IMR-90 (cell line): ENCODE results near the gene ADISSP. TPM values are rescaled to one million over a fixed set of nuclear protein-coding genes. Genes with fewer than 3 reads are reported as not detected.
A peak's percentile ranks its signal among the peaks of the same experiment; 100 is the strongest.

ENCODE experiments used
- ATAC-seq: fragments of 200-7000 bp; cut with Tn5 transposase; 2 replicates; pipeline ENCODE4 v1.9.1; 2020; ENCODE audit warnings: low read depth, mild to moderate bottlenecking, moderate library complexity
- BruUV-seq: library from RNA; stranded (reverse); fragments of 400-500 nt; replicated peaks from 2 replicates; lab custom pipeline; 2021; lab: Mats Ljungman, UMichigan
- CTCF ChIA-PET: fragments of 300-600 bp; formaldehyde crosslinking; extraction: SDS; loops from one replicate; lab custom pipeline; 2021; ENCODE audit warnings: antibody characterized with exemption; lab: Yijun Ruan, JAX
- POLR2A ChIA-PET: fragments of 300-600 bp; sonication (Branson Sonifier 250); formaldehyde crosslinking; loops from one replicate; lab custom pipeline; 2022; ENCODE audit warnings: antibody characterized with exemption; ENCODE audit not compliant: unreplicated experiment; lab: Charles Lee
- DNase-seq: peaks from one replicate; pipeline ENCODE4 v3.0.0; 2013
- H2AFZ ChIP-seq: replicated peaks from 2 replicates; pipeline ENCODE3; 2013; ENCODE audit warnings: low read length, mild to moderate bottlenecking; ENCODE audit not compliant: poor library complexity
- H2AK5ac ChIP-seq: 2 replicates; pipeline ENCODE4 v1.6.1; 2013; ENCODE audit warnings: low read depth, low read length, inconsistent platforms
- H2AK9ac ChIP-seq: replicated peaks from 2 replicates; pipeline ENCODE3; 2013; ENCODE audit warnings: mild to moderate bottlenecking, low read depth, low read length, moderate library complexity; ENCODE audit not compliant: poor library complexity
- H2BK120ac ChIP-seq: 2 replicates; pipeline ENCODE4 v1.6.1; 2013; ENCODE audit warnings: low read depth, low read length, inconsistent platforms
- H2BK15ac ChIP-seq: 3 replicates; pipeline ENCODE4 v1.6.1; 2013; ENCODE audit warnings: low read depth, low read length, inconsistent platforms
- H2BK20ac ChIP-seq: 2 replicates; pipeline ENCODE4 v1.6.1; 2013; ENCODE audit warnings: low read depth, mild to moderate bottlenecking, inconsistent platforms, low read length, moderate library complexity
- H2BK5ac ChIP-seq: 2 replicates; pipeline ENCODE4 v1.6.1; 2013; ENCODE audit warnings: mild to moderate bottlenecking, low read depth, low read length, inconsistent platforms; ENCODE audit not compliant: poor library complexity, severe bottlenecking
- H3K14ac ChIP-seq: replicated peaks from 2 replicates; pipeline ENCODE4 v1.6.1; 2013; ENCODE audit warnings: low read depth, low read length, inconsistent platforms
- H3K18ac ChIP-seq: 2 replicates; pipeline ENCODE4 v1.6.1; 2013; ENCODE audit warnings: low read depth, low read length, control low read depth
- H3K23ac ChIP-seq: 2 replicates; pipeline ENCODE4 v1.6.1; 2013; ENCODE audit warnings: low read depth, low read length, inconsistent platforms
- H3K27ac ChIP-seq: 2 replicates; pipeline ENCODE4 v1.5.1; 2013; ENCODE audit warnings: mild to moderate bottlenecking, control low read depth, low read length; ENCODE audit not compliant: insufficient read depth
- H3K27me3 ChIP-seq: 2 replicates; pipeline ENCODE4 v1.6.1; 2013; ENCODE audit warnings: low read length; ENCODE audit not compliant: control insufficient read depth, insufficient read depth
- H3K36me3 ChIP-seq: 2 replicates; pipeline ENCODE4 v1.6.1; 2013; ENCODE audit warnings: low read length, mixed read lengths; ENCODE audit not compliant: control insufficient read depth, insufficient read depth
- H3K4ac ChIP-seq: 2 replicates; pipeline ENCODE4 v1.6.1; 2013; ENCODE audit warnings: low read depth, low read length, inconsistent platforms
- H3K4me1 ChIP-seq: 2 replicates; pipeline ENCODE4 v1.6.1; 2013; ENCODE audit warnings: low read length, mixed read lengths; ENCODE audit not compliant: control insufficient read depth, insufficient read depth
- H3K4me2 ChIP-seq: 2 replicates; pipeline ENCODE4 v1.6.1; 2013; ENCODE audit warnings: low read depth, mild to moderate bottlenecking, control low read depth, low read length, moderate library complexity
- H3K4me3 ChIP-seq: 2 replicates; pipeline ENCODE4 v1.5.1; 2013; ENCODE audit warnings: low read depth, mild to moderate bottlenecking, control low read depth, low read length, moderate library complexity; ENCODE audit not compliant: insufficient read depth
- H3K56ac ChIP-seq: 2 replicates; pipeline ENCODE4 v1.6.1; 2013; ENCODE audit warnings: low read length, inconsistent platforms; ENCODE audit not compliant: insufficient read depth; ENCODE audit errors: extremely low read depth
- H3K79me1 ChIP-seq, 2 experiments: 2 replicates each; pipeline ENCODE4 v1.6.1; 2013; ENCODE audit warnings: low read length in 2 of 2, inconsistent platforms in 1 of 2, low read depth in 1 of 2
- H3K9ac ChIP-seq: 2 replicates; pipeline ENCODE4 v1.6.1; 2013; ENCODE audit warnings: low read depth, low read length, control low read depth
- H3K9me1 ChIP-seq: 2 replicates; pipeline ENCODE4 v1.6.1; 2013; ENCODE audit warnings: low read length, inconsistent platforms; ENCODE audit not compliant: insufficient read depth
- H3K9me3 ChIP-seq: 2 replicates; pipeline ENCODE4 v1.6.1; 2013; ENCODE audit warnings: low read length; ENCODE audit not compliant: control insufficient read depth, insufficient read depth
- H4K20me1 ChIP-seq: 2 replicates; pipeline ENCODE4 v1.6.1; 2013; ENCODE audit warnings: low read length, inconsistent platforms; ENCODE audit not compliant: insufficient read depth
- H4K5ac ChIP-seq: 2 replicates; pipeline ENCODE4 v1.6.1; 2013; ENCODE audit warnings: mild to moderate bottlenecking, low read depth, low read length, control low read depth
- H4K8ac ChIP-seq, 2 experiments: 2 replicates each; pipeline ENCODE4 v1.6.1; 2013; ENCODE audit warnings: low read depth in 2 of 2, low read length in 2 of 2, control low read depth in 1 of 2, inconsistent platforms in 1 of 2
- H4K91ac ChIP-seq: 2 replicates; pipeline ENCODE4 v1.6.1; 2013; ENCODE audit warnings: low read depth, low read length, inconsistent platforms; ENCODE audit not compliant: insufficient read depth
- BHLHE40 ChIP-seq: fragments of 150-350 bp; IDR thresholded peaks from 2 replicates; pipeline ENCODE4 v1.6.1; 2016; ENCODE audit warnings: mild to moderate bottlenecking, low read depth, low read length
- CEBPB ChIP-seq: IDR thresholded peaks from 2 replicates; pipeline ENCODE4 v1.6.1; 2012; ENCODE audit warnings: low read depth, low read length, improper control_type of control experiment
- CHD1 ChIP-seq: IDR thresholded peaks from 2 replicates; pipeline ENCODE4 v1.6.1; 2012; ENCODE audit warnings: low read depth, low read length, improper control_type of control experiment
- CTCF ChIP-seq: conservative IDR thresholded peaks from 2 replicates; pipeline ENCODE4 v1.5.1; 2012; ENCODE audit warnings: mild to moderate bottlenecking, low read depth, low read length, improper control_type of control experiment
- ELK1 ChIP-seq: fragments of 150-350 bp; IDR thresholded peaks from 2 replicates; pipeline ENCODE4 v1.6.1; 2016; ENCODE audit warnings: low read depth, mild to moderate bottlenecking, low read length, moderate library complexity, borderline replicate concordance
- FOS ChIP-seq: fragments of 150-350 bp; IDR thresholded peaks from 2 replicates; pipeline ENCODE4 v1.6.1; 2016; ENCODE audit warnings: low read depth, low read length
- MAFK ChIP-seq: IDR thresholded peaks from 2 replicates; pipeline ENCODE4 v1.6.1; 2012; ENCODE audit warnings: low read depth, low read length, improper control_type of control experiment
- MAZ ChIP-seq: IDR thresholded peaks from 2 replicates; pipeline ENCODE4 v1.6.1; 2012; ENCODE audit warnings: low read depth, mild to moderate bottlenecking, low read length, improper control_type of control experiment, moderate library complexity, borderline replicate concordance
- MXI1 ChIP-seq: IDR thresholded peaks from 2 replicates; pipeline ENCODE4 v1.6.1; 2012; ENCODE audit warnings: low read depth, mild to moderate bottlenecking, low read length, moderate library complexity, borderline replicate concordance
- NFE2L2 ChIP-seq: fragments of 150-350 bp; IDR thresholded peaks from 2 replicates; pipeline ENCODE4 v1.6.1; 2016; ENCODE audit warnings: low read depth, mild to moderate bottlenecking, low read length
- POLR2A ChIP-seq: IDR thresholded peaks from 2 replicates; pipeline ENCODE4 v1.6.1; 2012; ENCODE audit warnings: mild to moderate bottlenecking, low read depth, low read length
- RAD21 ChIP-seq: IDR thresholded peaks from 2 replicates; pipeline ENCODE4 v1.6.1; 2012; ENCODE audit warnings: low read length, improper control_type of control experiment
- RCOR1 ChIP-seq: IDR thresholded peaks from 2 replicates; pipeline ENCODE4 v1.6.1; 2012; ENCODE audit warnings: mild to moderate bottlenecking, low read length, improper control_type of control experiment; ENCODE audit not compliant: insufficient replicate concordance
- RFX5 ChIP-seq: IDR thresholded peaks from 2 replicates; pipeline ENCODE4 v1.8.0; 2012; ENCODE audit warnings: low read depth, mild to moderate bottlenecking, low read length, moderate library complexity
- SMC3 ChIP-seq: fragments of 150-350 bp; IDR thresholded peaks from 2 replicates; pipeline ENCODE4 v1.6.1; 2016; ENCODE audit warnings: low read depth, mild to moderate bottlenecking, antibody characterized with exemption, low read length, moderate library complexity
- USF2 ChIP-seq: fragments of 150-350 bp; IDR thresholded peaks from 2 replicates; pipeline ENCODE4 v1.6.1; 2017; ENCODE audit warnings: mild to moderate bottlenecking, antibody characterized with exemption, low read length, low read depth
- WGBS, 2 experiments: methylation state at CpG; one replicate each; pipeline versions ENCODE4 v1.1.5 to v1.1.7; 2013; ENCODE audit warnings: missing lambda C conversion rate in 2 of 2; ENCODE audit not compliant: insufficient read length in 1 of 2; ENCODE audit errors: extremely low coverage in 2 of 2; 5-methylcytosine and 5-hydroxymethylcytosine counted together
- dilution Hi-C: fragments of 300-500 bp; cut with HindIII; formaldehyde crosslinking; loops from one replicate; pipeline ENCODE4 v1.14.3; 2018; ENCODE audit warnings: low sequenced_read_pairs; ENCODE audit not compliant: unreplicated experiment
- in situ Hi-C: fragments of 300-500 bp; cut with MboI; formaldehyde crosslinking; loops from 3 replicates; pipeline ENCODE4 v1.14.3; 2019; ENCODE audit warnings: low sequenced_read_pairs, inconsistent platforms, mixed read lengths
- intact Hi-C: fragments of 100-400 bp; cut with micrococcal nuclease; formaldehyde crosslinking; loops from 2 replicates; pipeline ENCODE4 v1.10.0; 2022
- polyA plus RNA-seq, 3 experiments: library from polyadenylated mRNA; depleted of rRNA; stranded (reverse); fragments of >200 nt; gene quantifications; 2 replicates each; pipeline ENCODE4 v1.2.3, GENCODE V29; 2012; ENCODE audit warnings: low replicate concordance in 1 of 3
- total RNA-seq: library from RNA; depleted of rRNA; stranded (reverse); fragments of >200 nt; gene quantifications from 2 replicates; pipeline ENCODE4 v1.2.3, GENCODE V29; 2012

ADISSP gene
- total and polyA plus RNA-seq, 2 of the 4 experiments (the other 2 are of a cell fraction): 31.9 to 58.2 TPM

- Histone ChIP-seq H3K27me3 (no peaks in the 10 kb centered on the region), H4K20me1 (no peaks in the 10 kb centered on the region), H2BK5ac (no peak overlapping the region), H3K4me1 (peaks cover 31% of the 10 kb centered on the region), H2BK20ac (no peak overlapping the region), H3K9me3 (no peaks in the 10 kb centered on the region), H3K4ac (no peak overlapping the region), H3K27ac (no peak overlapping the region), H3K9ac (no peak overlapping the region), H3K18ac (no peak overlapping the region), H2BK120ac (no peak overlapping the region), H2AFZ (no peak overlapping the region), H2AK5ac (no peak overlapping the region), H3K23ac (no peak overlapping the region), H4K8ac (no peak overlapping the region), H3K4me2 (no peak overlapping the region), H3K79me1 (peaks cover 43 to 91% of the 10 kb centered on the region in 2 experiments), H3K9me1 (peaks cover 33% of the 10 kb centered on the region), H3K14ac (no peak overlapping the region), H4K5ac (no peak overlapping the region), H2AK9ac (peak overlapping the region; percentile 48), H3K36me3 (peaks cover 68% of the 10 kb centered on the region), H4K91ac (no peak overlapping the region), H3K56ac (no peak overlapping the region), H3K4me3 (no peak overlapping the region), H2BK15ac (no peak overlapping the region)
- BruUV-seq: no TSS peak
- ChIA-PET POLR2A (no interaction called here), CTCF (no interaction called here)
- in situ Hi-C loops (no loop called here), intact Hi-C loops (no loop called here), dilution Hi-C loops (no loop called here)
- DNase-seq: no peak
- TF ChIP-seq MXI1: no peak
- no peak for TF ChIP-seq CEBPB
- TF ChIP-seq POLR2A: no peak
- TF ChIP-seq MAFK: no peak
- TF ChIP-seq CHD1: no peak
- no peak for TF ChIP-seq RCOR1
- no peak for TF ChIP-seq ELK1
- TF ChIP-seq MAZ: no peak
- no peak for TF ChIP-seq RFX5
- TF ChIP-seq CTCF: no peak
- TF ChIP-seq NFE2L2: no peak
- TF ChIP-seq USF2: no peak
- TF ChIP-seq RAD21: no peak
- TF ChIP-seq BHLHE40: no peak
- no peak for TF ChIP-seq FOS
- TF ChIP-seq SMC3: no peak
- ATAC-seq: no peak
- WGBS, 2 experiments: 100% methylated on average over 3 of the region's 8 CpGs; no CpG with 5 or more reads in 1 of the 2 experiments
Observed at GRCh38 chr20:3800878-3801260, 33.3 kb upstream of the ADISSP start.
